T-helper 2 cell treated with Interferon-gamma antibody and Interleukin-4, amounts not matched to agents 5 μg/mL and 100 μg/mL, for 36 hours (primary cell): ENCODE measurements around the gene ANAPC13.

Source experiments
- DNase-seq: peaks from one replicate; pipeline ENCODE4 v3.0.0; 2021; ENCODE audit warnings: low spot score
- H3K27ac Mint-ChIP-seq: one replicate; pipeline ENCODE4 v1.8.0; 2021; ENCODE audit warnings: mild to moderate bottlenecking, mixed read lengths
- H3K27me3 Mint-ChIP-seq: one replicate; pipeline ENCODE4 v1.8.0; 2021; ENCODE audit warnings: low read depth, mixed read lengths
- H3K36me3 Mint-ChIP-seq: one replicate; pipeline ENCODE4 v1.8.0; 2021; ENCODE audit warnings: low read depth, mixed read lengths
- H3K4me1 Mint-ChIP-seq: one replicate; pipeline ENCODE4 v1.8.0; 2021; ENCODE audit warnings: low read depth, mixed read lengths
- H3K4me3 Mint-ChIP-seq: one replicate; pipeline ENCODE4 v1.8.0; 2022; ENCODE audit warnings: mild to moderate bottlenecking, moderate library complexity, mixed read lengths
- H3K9me3 Mint-ChIP-seq: one replicate; pipeline ENCODE4 v1.8.0; 2021; ENCODE audit warnings: mixed read lengths

The ANAPC13 gene, protein sequence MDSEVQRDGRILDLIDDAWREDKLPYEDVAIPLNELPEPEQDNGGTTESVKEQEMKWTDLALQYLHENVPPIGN

DNA sequence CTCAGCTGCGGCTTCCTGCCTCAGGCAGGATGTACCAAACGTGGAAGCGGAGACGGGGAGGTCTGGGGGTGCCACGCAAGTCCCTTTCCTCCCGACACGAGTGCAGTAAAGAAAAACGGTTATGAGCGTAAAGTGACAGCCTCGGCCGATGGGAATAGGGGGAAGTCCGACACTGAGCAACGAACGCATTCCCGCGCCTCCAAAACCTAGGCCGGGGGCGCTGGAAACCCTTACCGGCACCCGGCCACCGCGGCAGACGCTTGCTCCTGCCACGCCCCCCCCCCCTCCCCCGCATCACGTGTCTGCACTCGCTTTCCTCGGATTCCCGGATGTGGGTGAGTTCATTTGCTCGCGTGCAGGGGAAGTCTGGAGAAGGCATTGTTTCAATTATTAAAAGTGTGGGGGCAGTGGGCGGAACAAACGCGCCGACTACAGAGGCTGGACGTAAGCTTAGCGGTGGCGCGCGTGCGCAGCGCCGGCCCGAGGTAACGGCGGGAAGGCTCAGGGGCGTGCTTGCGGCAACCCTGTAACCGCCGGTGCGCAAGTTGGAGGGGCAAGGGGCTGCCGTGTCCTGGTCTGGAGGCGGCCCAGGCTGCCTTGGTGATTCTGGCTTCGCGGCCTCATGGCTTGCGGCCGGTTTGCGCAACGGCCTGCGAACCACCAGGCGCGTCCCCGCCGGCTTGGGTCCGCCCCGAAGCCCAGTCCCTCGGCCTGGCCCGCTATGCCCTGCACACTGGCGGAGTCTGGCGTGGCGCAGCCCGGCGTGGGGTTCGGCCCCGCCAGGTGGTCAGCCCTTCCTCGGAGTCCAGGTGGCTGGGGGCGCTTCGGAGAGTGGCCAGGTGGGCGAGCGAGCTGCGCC lies at the start of gene ANAPC13, which contains the start of gene CEP63:
Gene ANAPC13 (minus strand): TSS at position 268 of the 859 bp plus-strand sequence. CDS start 3,081 bp downstream, outside the sequence.
Gene CEP63 (plus strand): TSS at position 340 of the 859 bp plus-strand sequence. CDS start 9,264 bp downstream, outside the sequence.
- Mint-ChIP-seq H3K27me3 (peaks cover 4% of the 10 kb centered on the region), H3K4me3 (peak within 1 kb of the TSS; percentile 96), H3K27ac (peak within 1 kb of the TSS; percentile 99), H3K9me3 (no peaks in the 10 kb centered on the region), H3K4me1 (peaks cover 45% of the 10 kb centered on the region), H3K36me3 (peaks cover 33% of the 10 kb centered on the region)
- DNase-seq, result peak; percentile 93

DNA sequence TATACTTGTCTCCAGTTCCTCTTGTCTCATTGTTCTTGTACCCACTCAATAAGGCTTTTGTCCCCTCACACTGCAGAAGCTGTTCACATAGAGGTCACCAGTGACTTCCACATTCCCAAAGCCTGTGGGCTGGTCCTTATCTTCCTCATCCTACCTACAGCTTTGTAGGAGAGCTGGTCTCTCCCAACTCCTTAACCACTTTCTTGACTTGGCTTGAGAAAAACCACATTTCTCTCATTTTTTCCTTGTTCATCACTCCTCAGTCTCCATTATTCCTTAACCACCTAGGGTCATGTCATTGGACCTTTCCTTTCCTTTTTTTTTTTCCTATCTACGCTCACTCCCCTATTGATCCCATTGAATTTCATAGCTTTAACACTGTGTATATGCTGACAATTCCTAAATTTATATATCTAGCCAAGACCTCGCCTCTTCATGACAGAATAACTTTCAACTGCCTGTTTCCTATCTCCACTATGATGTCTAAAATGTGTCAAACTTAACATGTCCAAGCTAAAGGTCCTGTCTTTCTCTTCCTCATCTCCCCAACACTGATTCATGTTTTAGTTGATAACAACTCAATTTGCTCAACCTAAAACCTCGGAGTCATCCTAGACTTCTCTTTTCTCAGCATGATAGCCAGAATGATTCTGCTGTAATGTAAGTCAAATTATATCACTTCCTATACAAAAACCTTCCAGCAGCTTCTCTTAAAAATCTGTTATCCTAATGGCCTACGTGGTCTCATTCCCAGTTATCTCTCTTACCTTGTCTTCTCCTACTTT lies 49.6 kb upstream of the ANAPC13 start:
- H3K4me1 Mint-ChIP-seq, result no peaks in the 10 kb centered on the region
- no peak overlapping the region for H3K4me3 Mint-ChIP-seq
- no peak overlapping the region for H3K27ac Mint-ChIP-seq
- H3K9me3 Mint-ChIP-seq, result no peaks in the 10 kb centered on the region
- no peak for DNase-seq
- no peaks in the 10 kb centered on the region for H3K27me3 Mint-ChIP-seq
- H3K36me3 Mint-ChIP-seq, result peaks cover 17% of the 10 kb centered on the region

DNA sequence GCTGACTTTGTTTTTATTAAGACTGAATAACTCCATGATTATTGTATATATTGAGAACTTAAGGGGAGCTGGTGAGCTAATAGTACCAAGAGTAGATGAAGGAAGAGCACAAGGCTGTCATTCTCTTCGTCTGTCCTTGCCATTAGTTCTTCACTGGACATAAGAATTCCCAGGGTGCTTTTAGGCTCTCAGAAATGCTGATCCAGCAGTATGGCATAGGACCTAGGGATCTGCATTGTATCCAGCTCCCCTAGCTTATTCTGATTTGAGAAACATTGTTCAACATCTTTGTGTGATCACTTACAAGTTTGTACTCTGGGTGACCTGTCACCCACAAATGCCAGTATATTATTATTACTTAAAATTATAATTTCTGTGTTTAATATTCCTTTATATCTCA lies 47.7 kb upstream of the ANAPC13 start:
- Mint-ChIP-seq H3K4me1 (no peaks in the 10 kb centered on the region), H3K36me3 (peaks cover 17% of the 10 kb centered on the region), H3K27me3 (no peaks in the 10 kb centered on the region), H3K9me3 (no peaks in the 10 kb centered on the region), H3K27ac (no peak overlapping the region), H3K4me3 (no peak overlapping the region)
- DNase-seq, result no peak

DNA sequence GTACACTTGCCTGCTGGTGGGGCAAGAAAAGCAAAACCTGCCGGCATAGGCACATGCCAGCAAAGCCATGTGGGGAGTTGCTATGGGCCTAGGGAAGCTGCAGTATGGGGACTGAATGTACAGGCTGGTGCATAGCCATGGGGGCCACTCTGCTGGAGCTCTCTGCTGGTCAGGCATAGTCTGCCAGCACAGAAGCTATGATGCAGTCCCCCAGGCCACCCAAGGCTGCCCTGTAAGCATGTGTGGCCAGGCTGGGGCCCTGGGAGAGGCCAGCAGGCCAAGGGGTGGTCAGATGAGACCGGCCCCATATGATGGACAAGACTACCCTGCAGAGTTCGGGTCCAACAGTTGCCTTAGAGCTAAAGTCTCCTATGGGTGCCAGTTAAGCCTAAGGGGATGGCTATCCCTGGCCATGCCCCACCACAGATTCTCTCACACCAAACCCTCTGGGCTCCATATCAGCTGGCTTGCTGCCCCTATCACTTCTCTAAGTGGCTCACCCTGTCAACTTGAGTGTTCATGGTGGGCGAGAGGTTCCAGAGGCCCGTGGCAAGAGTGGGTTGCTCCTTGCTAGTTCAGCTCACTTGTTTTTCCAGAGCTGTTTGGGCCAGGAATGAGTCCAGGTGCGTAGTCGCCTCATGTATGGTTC lies 41.9 kb upstream of the ANAPC13 start:
- Mint-ChIP-seq H3K9me3 (peaks cover 39% of the 10 kb centered on the region), H3K27ac (no peak overlapping the region), H3K27me3 (no peaks in the 10 kb centered on the region), H3K4me3 (no peak overlapping the region), H3K4me1 (no peaks in the 10 kb centered on the region), H3K36me3 (peaks cover 30% of the 10 kb centered on the region)
- no peak for DNase-seq

DNA sequence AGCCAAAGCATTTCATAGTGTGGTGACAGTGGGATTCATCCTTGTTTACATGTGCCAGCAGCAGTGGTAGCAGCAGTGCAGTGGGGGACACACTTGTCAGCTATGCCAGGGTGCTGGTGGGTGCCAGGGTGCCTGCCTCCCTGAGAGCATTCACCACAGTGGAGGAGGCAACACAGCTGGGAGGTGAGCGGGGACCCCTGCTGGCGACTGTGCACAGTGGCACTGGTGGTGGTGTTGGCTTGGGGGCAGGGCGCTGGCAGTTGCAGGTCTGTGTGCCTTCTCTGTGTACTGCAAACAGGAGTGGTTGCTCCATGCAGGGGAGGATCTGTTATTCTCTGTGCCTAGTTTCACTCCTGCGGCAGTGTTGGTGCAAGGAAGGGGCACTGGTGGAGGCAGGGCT lies 41.3 kb upstream of the ANAPC13 start:
- Mint-ChIP-seq H3K9me3 (peaks cover 45% of the 10 kb centered on the region), H3K4me3 (no peak overlapping the region), H3K36me3 (peaks cover 34% of the 10 kb centered on the region)

DNA sequence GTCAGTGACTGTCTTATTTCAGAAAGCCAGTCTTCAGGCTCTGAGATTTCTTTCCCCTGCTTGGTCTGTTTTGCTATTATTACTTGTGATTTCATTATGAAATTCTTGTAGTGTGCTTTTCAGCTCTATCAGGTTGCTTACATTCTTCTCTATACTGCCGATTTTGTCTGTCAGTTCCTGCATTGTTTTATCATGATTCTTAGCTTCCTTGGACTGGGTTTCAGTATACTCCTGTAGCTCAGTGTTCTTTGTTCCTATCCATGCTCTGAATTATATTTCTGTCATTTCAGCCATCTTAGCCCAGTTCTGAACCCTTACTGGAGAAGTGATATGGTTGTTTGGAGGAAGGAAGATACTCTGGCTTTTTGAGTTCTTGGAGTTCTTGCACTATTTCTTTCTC lies 40.5 kb upstream of the ANAPC13 start:
- Mint-ChIP-seq H3K27ac (no peak overlapping the region), H3K36me3 (peaks cover 38% of the 10 kb centered on the region), H3K4me3 (no peak overlapping the region), H3K4me1 (no peaks in the 10 kb centered on the region), H3K27me3 (no peaks in the 10 kb centered on the region), H3K9me3 (peaks cover 51% of the 10 kb centered on the region)
- no peak for DNase-seq

More for the DNA sequence above, 41.3 kb upstream of the ANAPC13 start:
- no peak for DNase-seq
- H3K4me1 Mint-ChIP-seq, result no peaks in the 10 kb centered on the region
- H3K27me3 Mint-ChIP-seq, result no peaks in the 10 kb centered on the region
- H3K27ac Mint-ChIP-seq, result no peak overlapping the region

DNA sequence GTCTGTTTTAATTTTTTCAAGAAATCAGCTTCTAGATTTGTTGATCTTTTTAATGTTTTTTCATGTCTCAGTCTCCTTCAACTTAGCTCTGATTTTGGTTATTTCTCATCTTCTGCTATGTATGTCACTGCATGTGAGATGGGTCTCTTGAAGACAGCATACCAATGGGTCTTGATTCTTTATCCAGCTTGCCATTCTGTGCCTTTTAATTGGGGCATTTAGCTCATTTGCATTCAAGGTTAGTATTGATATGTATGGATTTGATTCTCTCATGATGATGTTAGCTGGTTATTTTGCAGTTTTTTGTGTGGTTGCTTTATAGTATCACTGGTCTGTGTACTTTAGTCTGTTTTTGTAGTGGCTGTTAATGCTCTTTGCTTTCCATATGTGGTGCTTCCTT lies 39.5 kb upstream of the ANAPC13 start:
- Mint-ChIP-seq H3K27ac (no peak overlapping the region), H3K36me3 (peaks cover 43% of the 10 kb centered on the region), H3K4me3 (no peak overlapping the region), H3K9me3 (peaks cover 60% of the 10 kb centered on the region), H3K4me1 (no peaks in the 10 kb centered on the region), H3K27me3 (no peaks in the 10 kb centered on the region)
- DNase-seq, result no peak

DNA sequence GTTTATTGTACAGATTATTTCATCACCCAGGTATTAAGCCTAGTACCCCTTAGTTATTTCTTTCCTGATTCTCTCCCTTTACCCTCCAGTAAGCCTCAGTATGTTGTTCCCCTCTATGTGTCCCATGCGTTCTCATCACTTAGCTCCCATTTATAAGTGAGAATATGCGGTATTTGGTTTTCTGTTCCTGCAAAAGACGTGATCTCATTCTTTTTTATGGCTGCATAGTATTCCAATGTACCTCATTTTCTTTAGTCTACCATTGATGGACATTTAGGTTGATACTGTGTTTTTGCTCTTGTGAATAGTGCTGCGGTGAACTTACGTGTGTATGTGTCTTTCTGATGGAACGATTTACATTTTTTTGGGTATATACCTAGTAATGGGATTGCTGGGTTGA lies 36.8 kb upstream of the ANAPC13 start:
- no peak overlapping the region for H3K27ac Mint-ChIP-seq
- peaks cover 54% of the 10 kb centered on the region for H3K36me3 Mint-ChIP-seq
- H3K27me3 Mint-ChIP-seq, result no peaks in the 10 kb centered on the region
- peaks cover 4% of the 10 kb centered on the region for H3K4me1 Mint-ChIP-seq
- H3K4me3 Mint-ChIP-seq, result no peak overlapping the region
- DNase-seq, result no peak
- peaks cover 78% of the 10 kb centered on the region for H3K9me3 Mint-ChIP-seq

DNA sequence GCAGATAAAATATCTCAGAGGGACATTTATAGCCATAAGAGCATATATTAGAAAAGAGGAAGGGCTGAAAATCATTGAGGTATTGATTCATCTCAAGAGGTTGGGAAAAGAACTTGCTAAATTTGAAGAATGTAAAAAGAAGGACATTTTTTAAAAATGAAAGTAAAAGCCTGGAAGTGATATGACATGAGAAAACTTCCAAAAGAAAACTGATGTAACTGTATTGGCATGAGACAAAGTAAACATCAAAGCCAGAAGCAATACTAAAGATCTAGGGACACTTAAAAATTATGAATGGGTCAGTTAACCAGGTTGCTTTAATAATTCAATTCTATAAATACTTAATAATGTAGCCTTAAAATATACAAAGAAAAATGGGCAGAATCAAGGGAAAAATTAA lies 32.0 kb upstream of the ANAPC13 start:
- Mint-ChIP-seq H3K36me3 (peaks cover 38% of the 10 kb centered on the region), H3K4me3 (no peak overlapping the region), H3K27ac (no peak overlapping the region), H3K4me1 (peaks cover 6% of the 10 kb centered on the region), H3K9me3 (peaks cover 40% of the 10 kb centered on the region), H3K27me3 (no peaks in the 10 kb centered on the region)
- no peak for DNase-seq

DNA sequence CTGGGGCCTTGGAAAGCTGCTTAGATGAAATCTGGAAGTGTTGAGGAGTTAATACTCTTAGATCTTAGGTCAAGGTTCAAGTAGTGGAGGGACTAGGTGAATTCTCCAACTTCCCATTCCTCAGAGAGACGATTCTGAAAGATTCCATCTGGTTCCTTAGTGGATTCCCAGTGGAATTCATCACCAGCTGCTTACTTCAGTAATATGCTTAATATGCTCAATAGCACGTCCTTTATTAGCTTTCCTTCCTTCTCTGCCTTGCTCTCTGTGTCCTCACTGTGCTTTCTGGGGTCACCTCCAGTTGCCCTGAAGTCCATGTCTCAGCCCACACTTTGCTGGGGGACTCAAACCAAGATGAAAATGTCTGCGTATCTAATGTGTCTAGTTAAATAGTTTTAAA lies 31.1 kb upstream of the ANAPC13 start:
- DNase-seq, result no peak
- Mint-ChIP-seq H3K27ac (no peak overlapping the region), H3K27me3 (no peaks in the 10 kb centered on the region), H3K4me3 (no peak overlapping the region), H3K9me3 (peaks cover 32% of the 10 kb centered on the region), H3K36me3 (peaks cover 32% of the 10 kb centered on the region), H3K4me1 (peaks cover 6% of the 10 kb centered on the region)

DNA sequence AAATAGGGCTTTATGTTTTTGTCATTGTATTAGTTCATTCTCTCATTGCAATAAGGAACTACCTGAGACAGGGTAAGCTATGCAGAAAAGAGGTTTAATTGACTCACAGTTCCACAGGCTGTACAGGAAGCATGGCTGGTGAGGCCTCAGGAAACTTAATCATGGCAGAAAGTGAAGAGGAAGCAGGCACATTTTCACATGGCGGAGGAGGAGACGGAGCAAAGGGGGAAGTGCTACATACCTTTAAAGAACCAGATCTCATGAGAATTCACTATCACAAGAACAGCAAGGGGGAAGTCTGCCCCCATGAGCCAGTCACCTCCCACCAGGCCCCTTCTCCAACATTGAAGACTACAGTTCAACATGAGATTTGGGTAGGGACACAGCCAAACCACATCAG lies 25.7 kb upstream of the ANAPC13 start:
- Mint-ChIP-seq H3K9me3 (peaks cover 4% of the 10 kb centered on the region), H3K27ac (no peak overlapping the region), H3K4me3 (no peak overlapping the region), H3K4me1 (peaks cover 4% of the 10 kb centered on the region), H3K27me3 (no peaks in the 10 kb centered on the region), H3K36me3 (peaks cover 54% of the 10 kb centered on the region)
- DNase-seq, result no peak

DNA sequence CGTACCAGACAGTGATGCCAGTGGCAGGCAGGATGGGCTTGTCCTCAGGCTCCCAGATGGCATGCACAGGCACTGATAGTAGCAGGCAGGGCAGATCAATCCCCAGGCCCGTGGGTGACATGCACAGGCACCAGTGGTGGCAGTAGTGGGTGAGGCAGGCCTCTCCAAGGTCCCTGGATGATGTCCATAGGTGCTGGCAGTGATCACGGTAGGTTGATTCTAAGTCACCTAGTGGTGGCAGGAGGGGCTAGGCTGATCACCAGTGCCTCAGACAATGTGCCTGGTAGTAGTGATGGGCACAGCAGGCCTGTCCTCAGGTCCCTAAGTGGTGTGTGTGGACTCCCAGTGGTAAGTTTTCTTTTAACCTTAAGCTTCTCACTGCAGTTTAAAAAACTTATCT lies 19.7 kb upstream of the ANAPC13 start:
- Mint-ChIP-seq H3K36me3 (peaks cover 76% of the 10 kb centered on the region), H3K9me3 (peaks cover 46% of the 10 kb centered on the region), H3K4me3 (no peak overlapping the region), H3K27ac (no peak overlapping the region), H3K4me1 (peaks cover 4% of the 10 kb centered on the region), H3K27me3 (no peaks in the 10 kb centered on the region)
- DNase-seq, result no peak

DNA sequence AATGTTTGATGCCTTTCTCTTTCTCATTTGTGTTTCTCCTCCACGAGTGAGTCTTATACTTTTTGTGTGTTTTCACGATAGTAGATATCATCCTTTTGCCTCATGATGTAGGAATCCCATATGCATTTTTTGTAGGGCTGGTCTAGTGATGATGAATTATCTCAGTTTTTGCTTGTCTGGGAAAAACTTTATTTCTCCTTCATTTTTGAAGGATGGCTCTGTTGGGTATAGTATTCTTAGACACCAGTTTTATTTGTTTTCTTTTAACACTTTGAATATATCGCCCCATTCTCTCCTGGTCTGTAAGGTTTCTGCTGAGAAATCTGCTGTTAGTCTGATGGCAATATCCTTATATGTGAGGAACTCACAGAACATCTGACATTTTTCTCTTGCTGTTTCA lies 18.3 kb upstream of the ANAPC13 start:
- no peak for DNase-seq
- Mint-ChIP-seq H3K4me3 (no peak overlapping the region), H3K9me3 (peaks cover 47% of the 10 kb centered on the region), H3K27ac (no peak overlapping the region), H3K4me1 (peaks cover 4% of the 10 kb centered on the region), H3K27me3 (peaks cover 2% of the 10 kb centered on the region), H3K36me3 (peaks cover 72% of the 10 kb centered on the region)

DNA sequence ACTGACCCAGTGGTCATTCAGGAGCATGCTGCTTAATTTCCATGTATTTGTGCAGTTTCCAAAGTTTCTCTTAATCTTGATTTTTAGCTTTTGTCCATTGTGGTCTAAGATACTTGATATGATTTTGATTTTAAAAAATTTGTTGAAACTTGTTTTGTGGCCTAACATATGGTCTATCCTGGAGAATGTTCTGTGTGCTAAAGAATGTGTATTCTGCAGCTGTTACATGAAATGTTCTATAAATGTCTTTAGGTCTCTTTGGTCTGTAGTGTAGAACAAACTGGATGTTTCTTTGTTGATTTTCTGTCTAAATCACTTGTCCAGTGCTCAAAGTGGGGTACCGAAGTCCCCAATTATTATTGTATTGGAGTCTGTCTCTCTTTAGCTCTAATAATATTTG lies 17.5 kb upstream of the ANAPC13 start:
- H3K27me3 Mint-ChIP-seq, result peaks cover 2% of the 10 kb centered on the region

More for the DNA sequence above, 17.5 kb upstream of the ANAPC13 start:
- Mint-ChIP-seq H3K4me3 (no peak overlapping the region), H3K36me3 (peaks cover 71% of the 10 kb centered on the region), H3K27ac (no peak overlapping the region), H3K9me3 (peaks cover 42% of the 10 kb centered on the region), H3K4me1 (peaks cover 3% of the 10 kb centered on the region)
- DNase-seq, result no peak
